K562 (cell line): ENCODE measurements around the gene MAPRE2. TPM values are rescaled to one million over a fixed set of nuclear protein-coding genes. Genes with fewer than 3 reads are reported as not detected.
A peak's percentile ranks its signal among the peaks of the same experiment; 100 is the strongest.

Experiments used
- ATAC-seq: fragments of 200-7000 bp; cut with Tn5 transposase; 3 replicates; pipeline ENCODE4 v1.9.1; 2020; ENCODE audit warnings: moderate library complexity
- BruUV-seq: library from RNA; stranded (reverse); fragments of 400-500 nt; replicated peaks from 2 replicates; lab custom pipeline; 2021; lab: Mats Ljungman, UMichigan
- CTCF ChIA-PET: fragments of 300-600 bp; formaldehyde crosslinking; extraction: SDS; loops from one replicate; lab custom pipeline; 2021; ENCODE audit warnings: low intra/inter-chr PET ratio; lab: Yijun Ruan, JAX
- POLR2A ChIA-PET: fragments of 300-600, 350-650 bp; sonication (Branson Sonifier 250); formaldehyde crosslinking; extraction: SDS; loops from one replicate; lab custom pipeline; 2021; ENCODE audit warnings: antibody characterized with exemption, inconsistent platforms; lab: Yijun Ruan, JAX
- DNase-seq, 4 experiments: peaks; one replicate each; pipeline versions ENCODE4 v3.0.0 to v3.0.0-alpha.2; 2011 to 2018; ENCODE audit warnings: low spot score in 3 of 4, mixed read lengths in 3 of 4; ENCODE audit errors: extremely low read depth in 1 of 4
- FAIRE-seq: peaks from 2 replicates; lab custom pipeline; 2011; peaks lifted over from hg19 to GRCh38; lab: Jason Lieb, UNC
- H2AFZ ChIP-seq: 2 replicates; pipeline ENCODE4 v1.6.0; 2011; ENCODE audit warnings: low read depth, low read length, control low read depth, inconsistent platforms
- H3K27ac ChIP-seq: fragments of 200-600 bp; 3 replicates; pipeline ENCODE4 v1.8.0; 2011; ENCODE audit warnings: low read depth, mild to moderate bottlenecking, control low read depth, inconsistent platforms, low read length, moderate library complexity, mixed read lengths; ENCODE audit errors: extremely low read depth
- H3K27me3 ChIP-seq, 2 experiments: fragments of 300-600 bp in 1 of 2; 2 replicates in 1 of 2; 3 replicates in 1 of 2; pipeline versions ENCODE4 v1.6.0 to v1.8.0; 2011; ENCODE audit warnings: inconsistent platforms in 2 of 2, low read length in 2 of 2, mild to moderate bottlenecking in 1 of 2, mixed read lengths in 1 of 2, moderate library complexity in 1 of 2; ENCODE audit not compliant: control insufficient read depth in 2 of 2, insufficient read depth in 2 of 2
- H3K36me3 ChIP-seq: fragments of 300-600 bp; 3 replicates; pipeline ENCODE4 v1.8.0; 2011; ENCODE audit warnings: mild to moderate bottlenecking, low read length, inconsistent platforms; ENCODE audit not compliant: control insufficient read depth, insufficient read depth
- H3K4me1 ChIP-seq, 2 experiments: fragments of 200-600 bp in 1 of 2; replicated peaks in 1 of 2; 2 replicates in 1 of 2; 3 replicates in 1 of 2; pipeline versions ENCODE4 v1.5.1 to v1.8.0; 2011; ENCODE audit warnings: inconsistent platforms in 2 of 2, low read length in 2 of 2, mild to moderate bottlenecking in 1 of 2, mixed read lengths in 1 of 2, moderate library complexity in 1 of 2; ENCODE audit not compliant: control insufficient read depth in 2 of 2, insufficient read depth in 2 of 2
- H3K4me2 ChIP-seq: 2 replicates; pipeline ENCODE4 v1.6.1; 2011; ENCODE audit warnings: low read length, control low read depth, inconsistent platforms, mixed read lengths; ENCODE audit not compliant: insufficient read depth
- H3K4me3 ChIP-seq: fragments of 200-600 bp; sonication (generic), shearing (Covaris generic); 2 replicates; pipeline ENCODE4 v1.5.1; 2016; ENCODE audit warnings: control low read depth, inconsistent platforms
- H3K79me2 ChIP-seq: fragments of 200-600 bp; 3 replicates; pipeline ENCODE4 v1.8.0; 2011; ENCODE audit warnings: low read length, inconsistent platforms; ENCODE audit not compliant: control insufficient read depth, insufficient read depth
- H3K9ac ChIP-seq, 2 experiments: 2 replicates each; pipeline versions ENCODE4 v1.6.0 to v1.6.1; 2011; ENCODE audit warnings: low read depth in 2 of 2, low read length in 2 of 2, control low read depth in 1 of 2, inconsistent platforms in 1 of 2, mild to moderate bottlenecking in 1 of 2, mixed read lengths in 1 of 2; ENCODE audit not compliant: insufficient read depth in 1 of 2
- H3K9me1 ChIP-seq: one replicate; pipeline ENCODE4 v1.6.0; 2011; ENCODE audit warnings: inconsistent platforms, mild to moderate bottlenecking, low read length, moderate library complexity; ENCODE audit not compliant: control insufficient read depth, insufficient read depth
- H3K9me3 ChIP-seq: replicated peaks from 2 replicates; pipeline ENCODE4 v1.5.1; 2011; ENCODE audit warnings: low read depth, low read length, inconsistent platforms; ENCODE audit not compliant: control insufficient read depth, insufficient read depth
- H4K20me1 ChIP-seq: replicated peaks from 2 replicates; pipeline ENCODE4 v1.6.1; 2011; ENCODE audit warnings: low read length, inconsistent platforms, mixed read lengths; ENCODE audit not compliant: control insufficient read depth, insufficient read depth
- ARID1B ChIP-seq: fragments of 450-650 bp; IDR thresholded peaks from 2 replicates; pipeline ENCODE4 v1.6.1; 2016; ENCODE audit warnings: antibody characterized with exemption, mild to moderate bottlenecking, inconsistent platforms
- BCOR ChIP-seq: fragments of 450-650 bp; IDR thresholded peaks from 2 replicates; pipeline ENCODE4 v1.6.1; 2016
- BHLHE40 ChIP-seq: IDR thresholded peaks from 2 replicates; pipeline ENCODE4 v1.6.1; 2011; ENCODE audit warnings: low read length, improper control_type of control experiment
- EGR1 ChIP-seq: fragments of 450-650 bp; conservative IDR thresholded peaks from 2 replicates; pipeline ENCODE4 v1.6.1; 2017; ENCODE audit warnings: mild to moderate bottlenecking
- EP300 ChIP-seq: IDR thresholded peaks from 2 replicates; pipeline ENCODE4 v1.6.1; 2012; ENCODE audit warnings: low read length, improper control_type of control experiment
- ETV1 ChIP-seq: fragments of 450-650 bp; conservative IDR thresholded peaks from 2 replicates; pipeline ENCODE4 v1.6.1; 2016; ENCODE audit warnings: missing genetic modification characterization, control low read depth, low read depth, missing compliant biosample characterization
- NFRKB ChIP-seq: fragments of 450-650 bp; IDR thresholded peaks from 2 replicates; pipeline ENCODE4 v1.6.1; 2016; ENCODE audit warnings: low read depth
- POU5F1 ChIP-seq: fragments of 150-350 bp; IDR thresholded peaks from 2 replicates; pipeline ENCODE4 v1.6.1; 2014; ENCODE audit warnings: borderline replicate concordance, low read length, low read depth, mild to moderate bottlenecking; ENCODE audit not compliant: partially characterized antibody
- SMARCE1 ChIP-seq: fragments of 450-650 bp; IDR thresholded peaks from 2 replicates; pipeline ENCODE4 v1.7.1; 2016; ENCODE audit warnings: mild to moderate bottlenecking
- STAG1 ChIP-seq: sonication (generic); formaldehyde crosslinking; IDR thresholded peaks from 2 replicates; pipeline ENCODE4 v1.5.0; 2020; ENCODE audit warnings: missing genetic modification reagents, borderline replicate concordance
- WGBS: fragments of 100-300 bp; shearing (Covaris generic); methylation state at CpG from one replicate; pipeline ENCODE4 v1.1.6; 2016; ENCODE audit warnings: low coverage, mixed read lengths; ENCODE audit not compliant: insufficient coverage; ENCODE audit errors: missing lambda C conversion rate; 5-methylcytosine and 5-hydroxymethylcytosine counted together
- in situ Hi-C: fragments of 300-500 bp; cut with MboI; formaldehyde crosslinking; loops from 4 replicates; pipeline ENCODE4 v1.15.0; 2018; ENCODE audit warnings: inconsistent platforms, mixed read lengths
- intact Hi-C: fragments of 100-400 bp; cut with micrococcal nuclease; formaldehyde crosslinking; loops from 2 replicates; pipeline ENCODE4 v1.14.2; 2022
- polyA plus RNA-seq, 8 experiments: library from polyadenylated mRNA; depleted of rRNA in 4 of 8; stranded (reverse) in 5 of 8; unstranded in 3 of 8; fragments of >200 nt; fragmentation: Nextera tagmentation in 2 of 8; fragmentation: Illumina TruSeq in 1 of 8; extraction: Ambion mirVana in 2 of 8; extraction: Trizol in 1 of 8; gene quantifications; 2 replicates each; pipeline versions ENCODE4 v1.2.1 to v1.2.3, GENCODE V29; 2011 to 2014; ENCODE audit warnings: inconsistent platforms in 1 of 8, missing spikeins in 1 of 8
- total RNA-seq, 7 experiments: library from RNA; depleted of rRNA in 6 of 7; stranded (reverse); fragments of >200 nt in 6 of 7; fragmentation: Illumina TruSeq in 2 of 7; extraction: Trizol in 2 of 7; gene quantifications; 2 replicates each; pipeline versions ENCODE4 v1.2.1 to v1.2.3, GENCODE V29; 2011 to 2021; ENCODE audit warnings: low replicate concordance in 1 of 7
- TF ChIP-seq, protein P1 (sequence below): fragments of 450-650 bp; IDR thresholded peaks from 2 replicates; pipeline ENCODE4 v1.7.1; 2018; ENCODE audit warnings: mild to moderate bottlenecking, low read depth; ENCODE audit not compliant: partially characterized antibody
- TF ChIP-seq, protein P2 (sequence below), 2 experiments: fragments of 450-650 bp; IDR thresholded peaks; 2 replicates each; pipeline ENCODE4 v1.6.1; 2018; ENCODE audit warnings: mild to moderate bottlenecking in 2 of 2, low read depth in 1 of 2; ENCODE audit not compliant: partially characterized antibody in 2 of 2
- TF ChIP-seq, protein P3 (sequence below): IDR thresholded peaks from 2 replicates; pipeline ENCODE4 v1.6.1; 2012; ENCODE audit warnings: low read depth, low read length, improper control_type of control experiment, borderline replicate concordance

MAPRE2 gene
- total and polyA plus RNA-seq, 9 of the 15 experiments (the other 6 are each of a cell fraction or from before 2014, with no cell fraction given) = 32.3 to 70.7 (median 40.7) TPM

DNA sequence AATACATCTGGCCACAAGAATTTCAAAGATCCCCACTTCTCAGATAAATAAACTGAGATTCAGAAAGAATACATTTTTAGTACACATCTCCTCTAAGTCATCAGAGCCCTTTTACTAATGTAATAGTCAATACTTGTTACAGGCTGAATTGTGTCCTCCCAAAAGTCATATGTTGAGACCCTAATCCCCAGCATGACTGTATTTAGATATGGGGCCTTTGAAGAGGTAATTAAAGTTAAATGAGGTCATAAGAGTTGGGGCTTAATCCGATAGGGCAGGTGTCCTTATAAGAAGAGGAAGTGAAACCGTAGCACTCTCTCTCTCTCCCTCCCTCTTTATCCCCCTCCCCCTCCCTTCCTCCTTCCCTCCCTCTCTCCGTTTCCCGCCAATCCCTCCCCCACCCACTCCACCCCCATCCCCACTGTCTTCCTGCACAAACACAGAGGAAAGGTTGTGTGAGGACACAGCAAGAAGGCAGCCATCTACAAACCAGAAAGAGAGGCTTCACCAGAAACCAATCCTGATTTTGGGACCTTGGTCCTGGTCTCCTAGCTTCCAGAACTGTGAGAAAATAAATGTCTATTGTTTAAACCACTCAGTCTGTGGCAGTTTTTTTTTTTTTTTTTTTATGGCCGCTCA is 133.0 kb downstream of the MAPRE2 start:
- ChIA-PET CTCF (no interaction called here), POLR2A (interaction anchor here (1.0 kb wide), 1 partner anchor 13 kb away, joined by 4 read pairs; no protein-coding TSS in a partner anchor)
- 10% methylated on average over 2 of the region's 5 CpGs for WGBS
- TF ChIP-seq BCOR (peak; percentile 81; the same call in 1 of the 2 replicates), SMARCE1 (peak; percentile 55; the same call in 1 of the 2 replicates), ARID1B (peak; percentile 65), EP300 (peak; percentile 51), EGR1 (peak; percentile 75), POU5F1 (no peak), STAG1 (no peak), BHLHE40 (peak; percentile 9; the same call in 1 of the 2 replicates), ETV1 (tag) (peak; percentile 80), NFRKB (peak; percentile 81; the same call in 1 of the 2 replicates)
- TF ChIP-seq, protein P1, sequence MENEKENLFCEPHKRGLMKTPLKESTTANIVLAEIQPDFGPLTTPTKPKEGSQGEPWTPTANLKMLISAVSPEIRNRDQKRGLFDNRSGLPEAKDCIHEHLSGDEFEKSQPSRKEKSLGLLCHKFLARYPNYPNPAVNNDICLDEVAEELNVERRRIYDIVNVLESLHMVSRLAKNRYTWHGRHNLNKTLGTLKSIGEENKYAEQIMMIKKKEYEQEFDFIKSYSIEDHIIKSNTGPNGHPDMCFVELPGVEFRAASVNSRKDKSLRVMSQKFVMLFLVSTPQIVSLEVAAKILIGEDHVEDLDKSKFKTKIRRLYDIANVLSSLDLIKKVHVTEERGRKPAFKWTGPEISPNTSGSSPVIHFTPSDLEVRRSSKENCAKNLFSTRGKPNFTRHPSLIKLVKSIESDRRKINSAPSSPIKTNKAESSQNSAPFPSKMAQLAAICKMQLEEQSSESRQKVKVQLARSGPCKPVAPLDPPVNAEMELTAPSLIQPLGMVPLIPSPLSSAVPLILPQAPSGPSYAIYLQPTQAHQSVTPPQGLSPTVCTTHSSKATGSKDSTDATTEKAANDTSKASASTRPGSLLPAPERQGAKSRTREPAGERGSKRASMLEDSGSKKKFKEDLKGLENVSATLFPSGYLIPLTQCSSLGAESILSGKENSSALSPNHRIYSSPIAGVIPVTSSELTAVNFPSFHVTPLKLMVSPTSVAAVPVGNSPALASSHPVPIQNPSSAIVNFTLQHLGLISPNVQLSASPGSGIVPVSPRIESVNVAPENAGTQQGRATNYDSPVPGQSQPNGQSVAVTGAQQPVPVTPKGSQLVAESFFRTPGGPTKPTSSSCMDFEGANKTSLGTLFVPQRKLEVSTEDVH = peak; percentile 91
- TF ChIP-seq, protein P2, sequence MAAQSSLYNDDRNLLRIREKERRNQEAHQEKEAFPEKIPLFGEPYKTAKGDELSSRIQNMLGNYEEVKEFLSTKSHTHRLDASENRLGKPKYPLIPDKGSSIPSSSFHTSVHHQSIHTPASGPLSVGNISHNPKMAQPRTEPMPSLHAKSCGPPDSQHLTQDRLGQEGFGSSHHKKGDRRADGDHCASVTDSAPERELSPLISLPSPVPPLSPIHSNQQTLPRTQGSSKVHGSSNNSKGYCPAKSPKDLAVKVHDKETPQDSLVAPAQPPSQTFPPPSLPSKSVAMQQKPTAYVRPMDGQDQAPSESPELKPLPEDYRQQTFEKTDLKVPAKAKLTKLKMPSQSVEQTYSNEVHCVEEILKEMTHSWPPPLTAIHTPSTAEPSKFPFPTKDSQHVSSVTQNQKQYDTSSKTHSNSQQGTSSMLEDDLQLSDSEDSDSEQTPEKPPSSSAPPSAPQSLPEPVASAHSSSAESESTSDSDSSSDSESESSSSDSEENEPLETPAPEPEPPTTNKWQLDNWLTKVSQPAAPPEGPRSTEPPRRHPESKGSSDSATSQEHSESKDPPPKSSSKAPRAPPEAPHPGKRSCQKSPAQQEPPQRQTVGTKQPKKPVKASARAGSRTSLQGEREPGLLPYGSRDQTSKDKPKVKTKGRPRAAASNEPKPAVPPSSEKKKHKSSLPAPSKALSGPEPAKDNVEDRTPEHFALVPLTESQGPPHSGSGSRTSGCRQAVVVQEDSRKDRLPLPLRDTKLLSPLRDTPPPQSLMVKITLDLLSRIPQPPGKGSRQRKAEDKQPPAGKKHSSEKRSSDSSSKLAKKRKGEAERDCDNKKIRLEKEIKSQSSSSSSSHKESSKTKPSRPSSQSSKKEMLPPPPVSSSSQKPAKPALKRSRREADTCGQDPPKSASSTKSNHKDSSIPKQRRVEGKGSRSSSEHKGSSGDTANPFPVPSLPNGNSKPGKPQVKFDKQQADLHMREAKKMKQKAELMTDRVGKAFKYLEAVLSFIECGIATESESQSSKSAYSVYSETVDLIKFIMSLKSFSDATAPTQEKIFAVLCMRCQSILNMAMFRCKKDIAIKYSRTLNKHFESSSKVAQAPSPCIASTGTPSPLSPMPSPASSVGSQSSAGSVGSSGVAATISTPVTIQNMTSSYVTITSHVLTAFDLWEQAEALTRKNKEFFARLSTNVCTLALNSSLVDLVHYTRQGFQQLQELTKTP (IDR thresholded peaks at IDR 0.05; ENCODE audit: low read depth in 1 of 2, partially characterized antibody in 2 of 2) = peak in 1 of 2 experiments; percentile 93
- TF ChIP-seq, protein P3, sequence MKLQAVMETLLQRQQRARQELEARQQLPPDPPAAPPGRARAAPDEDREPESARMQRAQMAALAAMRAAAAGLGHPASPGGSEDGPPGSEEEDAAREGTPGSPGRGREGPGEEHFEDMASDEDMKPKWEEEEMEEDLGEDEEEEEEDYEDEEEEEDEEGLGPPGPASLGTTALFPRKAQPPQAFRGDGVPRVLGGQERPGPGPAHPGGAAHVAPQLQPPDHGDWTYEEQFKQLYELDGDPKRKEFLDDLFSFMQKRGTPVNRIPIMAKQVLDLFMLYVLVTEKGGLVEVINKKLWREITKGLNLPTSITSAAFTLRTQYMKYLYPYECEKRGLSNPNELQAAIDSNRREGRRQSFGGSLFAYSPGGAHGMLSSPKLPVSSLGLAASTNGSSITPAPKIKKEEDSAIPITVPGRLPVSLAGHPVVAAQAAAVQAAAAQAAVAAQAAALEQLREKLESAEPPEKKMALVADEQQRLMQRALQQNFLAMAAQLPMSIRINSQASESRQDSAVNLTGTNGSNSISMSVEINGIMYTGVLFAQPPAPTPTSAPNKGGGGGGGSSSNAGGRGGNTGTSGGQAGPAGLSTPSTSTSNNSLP = 0 out of 2 replicates have a peak, but pooled peaks have one; percentile 53

More for the DNA sequence above, 133.0 kb downstream of the MAPRE2 start:
- in situ Hi-C loops = no loop called here
- H3K27me3 ChIP-seq = no peaks in the 10 kb centered on the region
- H3K27ac ChIP-seq = peak overlapping the region; percentile 48; the same call in 1 of the 3 replicates
- ATAC-seq = peak; percentile 78
- no TSS peak for BruUV-seq
- FAIRE-seq = peak; percentile 32
- no peak overlapping the region for H3K9ac ChIP-seq
- H3K4me3 ChIP-seq = no peak overlapping the region
- no peak overlapping the region for H3K4me2 ChIP-seq
- intact Hi-C loops = loop anchor here (5.0 kb wide), 1 partner anchor 53 kb away; no protein-coding TSS in a partner anchor
- peaks cover 0 to 7% of the 10 kb centered on the region in 2 experiments; a peak in 3 of 5 replicates for H3K4me1 ChIP-seq
- H3K79me2 ChIP-seq = no peaks in the 10 kb centered on the region
- no peaks in the 10 kb centered on the region; the same call in 1 of the 2 replicates for H3K9me3 ChIP-seq
- no peaks in the 10 kb centered on the region for H3K36me3 ChIP-seq
- H3K9me1 ChIP-seq = no peaks in the 10 kb centered on the region
- DNase-seq = peak; percentile 29 to 75 (median 56)
- H4K20me1 ChIP-seq = no peaks in the 10 kb centered on the region
- peak overlapping the region; percentile 73 for H2AFZ ChIP-seq
